Measurements from ENCODE around the gene CNTN5.

GRCh38 chr11:99592266-99592665 lies 571.5 kb downstream of the CNTN5 start:
- TF ChIP-seq POLR2AphosphoS5 (IDR thresholded peaks at IDR 0.05; ENCODE audit: borderline replicate concordance, low read depth, low read length) (no peak), EZH2 (IDR thresholded peaks at IDR 0.05) (no peak), FOXP2 (optimal IDR thresholded peaks at IDR 0.05; ENCODE audit: control extremely low read depth, extremely low read length, insufficient read depth) (no peak)
